ENCODE data around the gene PSMC5.

Gene PSMC5

GRCh38 chr17:63821804-63822203 is 5.4 kb upstream of the PSMC5 start:
- DNase-seq: no peak

DNA sequence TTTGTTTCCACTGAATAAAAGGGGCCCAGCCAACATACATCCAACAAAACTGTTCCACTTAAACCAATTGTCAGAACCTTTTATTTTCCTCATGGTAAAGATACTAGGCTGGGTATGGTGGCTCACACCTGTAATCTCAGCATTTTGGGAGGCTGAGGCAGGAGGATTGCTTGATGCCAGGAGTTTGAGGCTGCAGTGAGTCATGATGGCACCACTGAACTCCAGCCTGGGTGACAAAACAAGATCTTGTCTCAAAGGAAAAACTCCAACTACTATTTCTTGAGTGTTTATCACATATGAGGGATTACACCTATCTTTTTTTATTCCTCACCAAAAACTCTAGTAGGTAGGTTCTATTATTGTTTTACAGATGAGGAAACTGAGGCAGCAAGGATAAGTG is 4.7 kb upstream of the PSMC5 start:
- DNase-seq: no peak

GRCh38 chr17:63823659-63824331 is 3.4 kb upstream of the PSMC5 start:
- DNase-seq: no peak

DNA sequence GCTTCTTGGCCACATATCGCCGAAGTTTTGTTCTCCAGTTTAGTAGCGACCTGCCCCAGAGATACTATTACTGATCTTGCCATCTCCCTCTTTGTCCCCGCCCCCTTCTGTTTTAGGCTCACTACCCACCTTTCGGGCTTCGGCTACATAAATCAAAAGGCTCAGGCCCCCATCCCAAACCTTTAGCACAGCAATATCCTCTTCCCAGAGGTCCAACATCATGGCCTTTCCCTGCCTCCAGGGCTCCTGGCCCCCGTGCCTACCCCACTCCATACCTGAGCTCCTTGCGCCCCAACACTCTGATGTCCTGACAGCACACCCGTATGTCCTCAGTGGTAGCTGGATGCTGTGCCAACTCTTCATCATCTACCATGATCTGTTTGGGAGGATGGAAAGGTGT is 2.9 kb upstream of the PSMC5 start:
- DNase-seq: no peak

DNA sequence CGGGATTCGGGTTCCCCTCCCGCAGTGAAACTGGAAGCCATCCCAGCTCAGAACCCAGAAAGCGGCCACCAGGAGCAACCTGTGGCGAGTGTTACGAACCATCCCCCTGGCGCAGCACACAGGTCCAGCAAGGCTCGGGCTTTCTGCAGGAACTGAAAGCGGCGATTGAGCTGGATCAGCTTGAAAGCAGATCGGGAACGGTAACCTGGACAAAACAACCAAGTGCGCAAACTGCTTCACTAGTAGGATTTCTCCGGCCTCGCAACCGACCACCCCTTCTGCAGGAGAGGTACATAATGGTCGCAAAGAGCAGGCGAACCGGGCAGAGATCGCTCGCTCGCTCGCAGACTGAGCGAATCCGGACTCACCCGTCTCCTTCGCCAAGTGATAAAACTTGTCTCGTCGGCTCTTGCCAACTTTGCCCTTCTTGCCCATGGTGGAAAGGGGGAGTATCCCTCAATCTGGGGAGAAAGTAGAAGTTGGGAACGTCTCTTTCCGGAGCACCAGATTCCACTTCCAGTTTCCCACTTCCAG is 696 bp upstream of the PSMC5 start:
- peak; percentile 41 for DNase-seq

- DNase-seq: no peak
These were observed 580 bp downstream of the PSMC5 start for GRCh38 chr17:63827801-63828221.

DNA sequence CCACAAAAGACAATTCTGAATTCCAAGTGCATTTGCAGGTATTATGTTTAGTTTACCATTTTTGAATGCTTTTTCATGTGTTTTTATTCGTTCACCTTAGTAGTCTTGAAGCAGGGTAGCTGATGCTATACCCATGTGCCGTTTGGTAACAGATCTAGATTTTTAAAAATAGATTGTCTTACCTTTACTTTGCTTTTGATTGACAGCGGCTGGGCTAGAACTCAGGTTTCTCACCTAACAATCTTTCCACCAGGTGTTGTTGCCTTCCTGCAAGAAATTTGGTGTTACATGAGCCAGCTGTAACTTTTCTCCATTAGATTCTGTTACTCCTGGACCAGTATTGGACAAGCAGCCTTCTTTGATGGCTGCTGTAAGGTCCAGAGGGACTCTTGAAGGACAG is 1.7 kb downstream of the PSMC5 start:
- DNase-seq: no peak

GRCh38 chr17:63830278-63830677 is 3.0 kb downstream of the PSMC5 start:
- no peak for DNase-seq

DNA sequence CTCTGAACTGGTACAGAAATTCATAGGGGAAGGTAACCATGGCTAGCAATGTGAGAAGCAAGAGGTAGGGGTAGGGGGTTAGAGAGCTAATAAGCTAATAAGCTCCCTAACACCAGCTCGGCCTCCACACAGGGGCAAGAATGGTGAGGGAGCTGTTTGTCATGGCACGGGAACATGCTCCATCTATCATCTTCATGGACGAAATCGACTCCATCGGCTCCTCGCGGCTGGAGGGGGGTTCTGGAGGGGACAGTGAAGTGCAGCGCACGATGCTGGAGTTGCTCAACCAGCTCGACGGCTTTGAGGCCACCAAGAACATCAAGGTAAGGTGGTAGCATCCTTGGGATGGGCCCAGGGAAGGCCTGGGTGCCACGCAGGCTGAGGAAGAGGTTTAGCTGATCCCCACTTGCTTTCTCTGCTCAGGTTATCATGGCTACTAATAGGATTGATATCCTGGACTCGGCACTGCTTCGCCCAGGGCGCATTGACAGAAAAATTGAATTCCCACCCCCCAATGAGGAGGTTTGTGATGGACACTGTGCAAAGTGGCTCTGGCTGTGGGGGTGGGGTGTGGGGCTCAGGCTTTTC is 3.8 kb downstream of the PSMC5 start:
- DNase-seq: no peak

DNA sequence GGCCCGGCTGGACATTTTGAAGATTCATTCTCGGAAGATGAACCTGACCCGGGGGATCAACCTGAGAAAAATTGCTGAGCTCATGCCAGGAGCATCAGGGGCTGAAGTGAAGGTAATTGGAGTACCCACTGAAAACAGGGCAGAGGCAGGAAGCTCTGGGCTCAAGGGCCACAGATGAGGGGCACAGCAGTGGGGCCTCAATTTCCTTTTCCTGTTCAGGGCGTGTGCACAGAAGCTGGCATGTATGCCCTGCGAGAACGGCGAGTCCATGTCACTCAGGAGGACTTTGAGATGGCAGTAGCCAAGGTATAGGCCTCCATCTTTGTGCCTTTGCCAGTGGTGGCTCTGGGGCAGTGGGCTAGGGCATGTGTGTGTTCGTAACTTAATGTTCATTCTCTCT is 4.3 kb downstream of the PSMC5 start:
- no peak for DNase-seq

- DNase-seq: no peak
These were observed 4.8 kb downstream of the PSMC5 start for GRCh38 chr17:63832014-63832413.

DNA sequence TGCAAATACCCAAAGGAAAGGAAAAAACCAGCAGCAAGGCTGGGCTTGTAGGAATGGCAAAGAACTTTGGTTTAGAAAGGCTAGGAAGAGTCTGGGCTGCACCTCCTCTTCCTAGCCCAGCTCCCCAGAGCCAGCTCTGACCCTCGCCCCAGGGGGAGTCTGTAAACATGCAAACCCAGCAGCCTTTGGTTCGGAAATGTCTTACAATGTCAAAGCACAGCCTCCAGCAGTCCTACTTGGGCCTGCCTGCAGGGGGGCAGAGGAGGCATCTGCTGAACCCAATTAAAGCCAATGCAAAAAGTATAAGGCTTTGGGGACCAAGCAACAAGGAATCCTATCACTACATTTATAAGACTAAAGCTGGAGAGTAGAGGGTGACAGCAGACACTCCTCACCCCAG is 5.2 kb downstream of the PSMC5 start:
- no peak for DNase-seq

DNA sequence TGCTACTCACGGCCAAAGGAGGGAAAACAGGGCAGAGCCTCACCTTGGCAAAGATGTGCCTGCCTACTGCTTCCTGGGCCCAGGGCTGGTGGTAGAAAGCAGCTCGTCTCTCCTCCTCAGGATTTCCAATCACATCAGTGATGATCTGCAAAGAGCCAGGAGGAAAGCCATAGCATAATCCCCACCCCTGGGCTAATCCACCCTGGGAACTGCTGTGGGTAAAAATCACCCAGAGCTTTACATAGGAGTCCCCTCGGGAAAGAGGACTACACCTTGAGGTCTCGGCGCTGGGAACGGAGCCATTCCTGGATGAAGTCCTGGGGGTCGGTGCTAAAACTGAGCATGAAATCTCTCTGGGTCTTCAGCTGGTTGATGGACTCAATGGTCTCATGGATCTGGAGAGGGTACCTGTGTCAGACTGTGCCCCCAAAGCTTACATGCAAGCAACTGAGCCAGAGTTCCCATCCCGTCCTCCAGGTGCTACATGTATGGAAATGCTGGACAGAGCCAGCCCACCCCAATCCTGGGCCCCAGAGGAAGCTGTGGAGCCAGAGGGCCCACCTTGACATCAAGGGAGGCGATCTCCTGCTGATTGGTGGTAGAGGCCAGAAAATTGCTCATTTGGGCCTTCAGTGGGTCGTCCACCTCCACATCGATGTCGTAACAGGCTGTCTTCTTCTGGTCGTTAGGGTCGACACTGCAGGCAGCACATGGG is 6.0 kb downstream of the PSMC5 start:
- no peak for DNase-seq

DNA sequence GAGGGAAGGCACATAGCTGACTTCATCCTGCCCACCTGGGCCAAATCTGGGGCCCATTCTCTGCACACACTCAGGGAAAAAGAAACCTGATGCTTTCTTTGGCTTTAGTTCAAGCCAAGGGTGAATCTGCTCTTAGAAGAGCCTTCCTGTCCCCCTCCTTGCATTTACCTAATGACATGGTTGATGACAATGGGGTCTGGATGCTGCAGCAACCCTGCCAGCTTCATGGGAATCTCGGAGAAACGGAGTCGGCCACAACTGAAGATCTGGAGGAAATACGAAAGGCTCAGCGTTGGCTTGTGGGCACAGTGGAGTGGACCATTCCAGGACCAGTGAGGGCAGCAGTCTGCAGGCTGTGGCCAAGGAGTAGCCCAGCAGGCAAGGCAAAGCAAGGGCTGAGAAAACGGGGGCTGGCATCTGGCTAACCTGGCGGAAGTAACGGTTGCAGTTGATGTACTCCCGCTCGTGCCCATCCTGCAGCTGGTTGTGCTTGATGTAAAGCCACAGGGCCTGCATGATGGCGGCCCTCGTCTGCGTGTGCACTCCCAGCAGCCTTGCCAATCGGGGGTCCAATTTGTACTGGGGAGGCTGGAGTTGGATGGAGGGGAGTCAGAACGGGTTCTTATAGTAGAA is 6.6 kb downstream of the PSMC5 start:
- no peak for DNase-seq

DNA sequence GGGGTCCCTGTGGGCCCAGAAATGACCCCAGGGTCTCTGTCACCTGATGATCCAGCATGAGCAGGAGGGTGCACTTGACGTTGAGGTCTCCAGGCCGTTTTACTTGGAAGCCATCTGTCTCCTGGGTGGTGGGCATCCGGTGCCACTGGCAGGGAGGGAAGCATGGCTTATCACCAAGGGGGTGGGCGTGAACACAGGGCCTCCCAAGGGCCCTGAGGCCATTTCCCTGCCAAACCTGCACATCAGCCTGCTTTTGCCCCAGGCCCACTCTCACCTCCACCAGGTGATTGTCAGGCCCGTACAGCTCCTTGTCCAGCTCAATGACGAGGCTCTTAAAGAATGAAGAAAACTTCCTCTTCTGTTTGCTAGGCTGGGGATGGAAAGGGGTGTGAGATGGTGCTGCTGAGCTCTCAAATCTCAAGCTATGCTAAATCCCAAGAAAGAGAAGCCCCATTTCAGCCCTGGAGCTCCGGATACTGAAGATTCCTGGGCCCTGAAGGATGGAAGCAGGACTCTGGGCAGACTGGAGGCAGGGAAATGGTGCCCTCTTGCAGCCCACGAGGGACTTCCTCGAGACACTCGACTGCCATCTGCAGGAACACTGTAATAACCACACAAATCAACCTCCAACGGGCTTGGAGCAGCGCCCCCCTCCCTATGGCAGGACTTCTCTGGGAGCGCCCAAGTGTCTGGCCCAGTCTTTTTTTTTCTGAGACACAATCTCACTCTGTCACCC is 7.4 kb downstream of the PSMC5 start:
- peak; percentile 49 for DNase-seq

- DNase-seq: no peak
These were observed 8.0 kb downstream of the PSMC5 start for GRCh38 chr17:63835167-63835720.

GRCh38 chr17:63836811-63837210 is 9.6 kb downstream of the PSMC5 start:
- DNase-seq: no peak

DNA sequence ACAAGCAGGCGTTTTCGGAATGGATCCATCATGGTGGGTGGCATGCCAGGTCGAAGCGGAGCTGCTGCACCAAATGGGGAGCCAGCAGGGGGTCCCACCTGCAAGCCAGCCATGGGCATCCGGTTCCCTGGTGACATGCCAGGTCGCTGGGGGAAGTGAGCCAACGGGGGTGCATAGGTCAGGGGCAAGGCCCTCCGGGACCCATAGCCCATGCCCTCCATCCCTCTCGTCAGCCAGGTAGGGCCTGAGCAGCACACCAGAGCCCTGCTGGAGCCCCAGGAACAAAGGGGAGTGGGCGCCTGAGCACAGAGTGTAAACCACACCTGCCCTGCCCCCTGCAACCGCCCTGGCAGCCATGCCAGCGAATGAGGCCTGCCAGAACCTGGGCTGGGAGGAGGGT is 10.2 kb downstream of the PSMC5 start:
- no peak for DNase-seq

GRCh38 chr17:63837962-63838600 is 10.8 kb downstream of the PSMC5 start:
- no peak for DNase-seq

DNA sequence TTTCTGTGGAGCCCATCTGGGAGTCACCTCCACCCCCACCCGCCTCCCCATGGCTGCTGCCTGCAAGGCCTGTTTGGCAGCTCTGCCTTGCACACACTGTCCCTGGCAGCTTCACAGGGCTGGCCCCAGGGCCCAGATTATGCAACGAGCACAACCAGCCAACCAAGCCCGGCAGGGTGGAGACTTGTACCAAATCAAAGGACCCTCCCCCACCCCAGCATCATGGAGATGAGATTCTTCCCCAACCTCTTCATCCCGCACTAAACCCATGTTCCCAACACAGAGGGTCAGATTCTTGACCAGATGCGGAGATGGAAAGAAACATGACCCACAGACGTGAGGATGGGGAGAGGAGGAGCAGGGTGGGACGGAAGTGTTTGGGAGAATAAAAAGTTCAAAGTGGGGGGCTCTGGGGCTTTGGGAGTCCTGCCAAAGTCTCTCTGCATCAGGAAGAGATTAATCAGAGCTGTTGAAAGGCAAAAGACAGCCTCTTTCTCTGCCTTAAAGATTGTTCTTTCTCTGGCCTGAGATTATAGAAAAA is 11.5 kb downstream of the PSMC5 start:
- no peak for DNase-seq

DNA sequence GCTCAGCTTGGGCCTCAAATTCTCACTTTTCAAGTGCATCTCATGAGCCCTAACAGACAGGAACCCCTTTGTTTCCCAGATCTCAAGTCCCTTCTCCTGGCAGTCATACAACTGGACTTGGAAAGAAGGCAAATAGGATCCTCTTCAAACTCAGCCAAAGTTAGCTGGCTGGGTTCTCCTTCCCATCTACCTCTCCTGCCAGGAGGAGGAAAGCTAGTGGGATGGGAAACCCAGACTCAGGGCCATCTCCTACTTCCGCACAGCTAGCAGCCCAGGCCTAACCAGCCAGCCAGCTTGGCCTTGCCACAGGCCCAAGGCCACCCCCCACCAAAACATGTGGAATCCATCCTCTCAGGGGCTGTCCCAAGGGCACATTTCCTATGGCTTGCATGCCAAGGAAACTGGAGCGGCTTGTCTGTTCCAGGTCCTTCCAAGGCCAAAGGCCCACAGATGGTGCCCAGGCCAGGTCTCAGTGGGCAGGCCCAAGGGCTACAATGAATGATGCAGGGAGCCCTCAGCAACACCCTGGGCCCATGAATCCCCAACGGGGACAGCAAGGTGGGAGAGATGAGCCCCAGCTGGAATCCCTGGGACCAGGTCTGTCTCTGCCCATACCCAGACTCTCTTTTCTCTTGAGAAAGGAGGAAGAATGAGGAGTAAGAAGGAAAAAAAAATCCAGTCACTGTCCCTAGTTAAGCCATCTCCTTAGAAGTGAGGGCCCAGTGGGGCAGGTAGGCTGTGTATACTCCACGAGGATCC is 13.5 kb downstream of the PSMC5 start:
- no peak for DNase-seq
